Measurements from ENCODE around the gene TFB2M.

- TF ChIP-seq CTCF (IDR thresholded peaks at IDR 0.05; ENCODE audit: low read length): no peak
- no peak for TF ChIP-seq EZH2 (optimal IDR thresholded peaks at IDR 0.05; ENCODE audit: low read depth, low read length)
Measured at GRCh38 chr1:246599315-246599714, 33.3 kb upstream of the TFB2M start.
